Esophagus muscularis mucosa (tissue), 4 donors: ENCODE results near the gene H2AZ1. TPM values are rescaled to one million over a fixed set of nuclear protein-coding genes. Genes with fewer than 3 reads are reported as not detected.

Experiments
- DNase-seq: peaks from one replicate; pipeline ENCODE4 v3.0.0-alpha.2; 2017; ENCODE audit errors: extremely low spot score
- H3K27ac ChIP-seq, 4 donors: fragments of 200-600 bp; sonication (generic); replicated peaks in 1 of 4; 1 replicate in 3 of 4; 2 replicates in 1 of 4; pipeline ENCODE4 v1.5.1; 2016 to 2019; ENCODE audit warnings: mild to moderate bottlenecking in 1 of 4
- H3K27me3 ChIP-seq, 4 donors: fragments of 200-600 bp; sonication (generic); one replicate each; pipeline versions ENCODE4 v1.5.1 to v1.6.0; 2016 to 2019
- H3K36me3 ChIP-seq, 4 donors: fragments of 200-600 bp; sonication (generic); one replicate each; pipeline ENCODE4 v1.5.1; 2016 to 2019
- H3K4me1 ChIP-seq, 4 donors: fragments of 200-600 bp; sonication (generic); one replicate each; pipeline ENCODE4 v1.5.1; 2016 to 2019
- H3K4me3 ChIP-seq, 4 donors: fragments of 200-600 bp; sonication (generic); 1 replicate in 2 of 4; 2 replicates in 2 of 4; pipeline ENCODE4 v1.5.1; 2016 to 2019; ENCODE audit warnings: mild to moderate bottlenecking in 4 of 4, moderate library complexity in 1 of 4
- H3K9me3 ChIP-seq, 4 donors: fragments of 200-600 bp; sonication (generic); 1 replicate in 3 of 4; 2 replicates in 1 of 4; pipeline ENCODE4 v1.5.1; 2016 to 2019
- EP300 ChIP-seq: sonication (generic); formaldehyde crosslinking; IDR thresholded peaks from one replicate; pipeline ENCODE4 v1.6.1; 2017; ENCODE audit warnings: antibody characterized with exemption
- POLR2A ChIP-seq: fragments of 450-650 bp; IDR thresholded peaks from one replicate; pipeline ENCODE4 v1.6.1; 2017; ENCODE audit warnings: antibody characterized with exemption, moderate library complexity, mild to moderate bottlenecking, low read depth
- POLR2AphosphoS5 ChIP-seq, 2 donors: sonication (generic); formaldehyde crosslinking; IDR thresholded peaks; one replicate each; pipeline ENCODE4 v1.6.1; 2017; ENCODE audit warnings: antibody characterized with exemption in 2 of 2
- WGBS: methylation state at CpG from one replicate; pipeline ENCODE4 v1.1.5; 2018; 5-methylcytosine and 5-hydroxymethylcytosine counted together
- intact Hi-C: fragments of 100-400 bp; cut with DNase I; formaldehyde crosslinking; loops from one replicate; pipeline ENCODE4 v1.15.1; 2023
- total RNA-seq, 4 donors: library from RNA; depleted of rRNA; stranded (reverse); fragments of >200 nt; gene quantifications; one replicate each; pipeline versions ENCODE4 v1.1.0 to v1.2.1, GENCODE V29; 2016
- TF ChIP-seq, protein P1 (sequence below), 3 experiments: fragments of 200-600 bp in 2 of 3; fragments of 450-650 bp in 1 of 3; sonication (generic) in 2 of 3; IDR thresholded peaks; one replicate each; pipeline ENCODE4 v1.5.1; 2017 to 2019; ENCODE audit warnings: antibody characterized with exemption in 3 of 3, mild to moderate bottlenecking in 2 of 3, moderate library complexity in 1 of 3

The H2AZ1 gene
- total RNA-seq, 4 donors from 2014 or later = 173 to 247 (median 195) TPM

DNA sequence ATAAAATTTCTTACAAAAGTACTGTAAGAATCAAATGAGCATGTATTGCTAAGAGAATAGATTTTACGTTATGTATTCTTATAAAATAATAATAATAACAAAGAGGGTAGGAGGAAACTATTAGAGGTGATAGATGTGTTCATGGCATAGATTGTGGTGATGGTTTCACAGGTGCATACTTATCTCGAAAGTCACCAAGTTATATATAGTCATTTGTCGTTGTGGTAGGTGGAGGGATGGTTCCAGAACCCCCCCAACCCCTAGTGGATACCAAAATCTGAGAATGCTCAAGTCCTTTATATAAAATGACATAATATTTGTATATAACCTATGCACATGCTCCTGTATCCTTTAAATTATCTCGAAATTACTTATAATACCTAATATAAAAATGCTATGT lies 36.7 kb upstream of the H2AZ1 start:
- H3K36me3 ChIP-seq = no peaks in the 10 kb centered on the region
- no peak overlapping the region for H3K27ac ChIP-seq
- no peak for DNase-seq
- H3K4me1 ChIP-seq = no peaks in the 10 kb centered on the region
- no peak overlapping the region for H3K4me3 ChIP-seq
- TF ChIP-seq EP300 (no peak), POLR2AphosphoS5 (IDR thresholded peaks at IDR 0.05) (no peak), POLR2A (no peak)
- 87% methylated on average over 4 of the region's 4 CpGs for WGBS
- intact Hi-C loops = no loop called here
- H3K9me3 ChIP-seq = no peaks in the 10 kb centered on the region
- H3K27me3 ChIP-seq = peaks cover 0 to 3% (median 0%) of the 10 kb centered on the region in 4 donors

DNA sequence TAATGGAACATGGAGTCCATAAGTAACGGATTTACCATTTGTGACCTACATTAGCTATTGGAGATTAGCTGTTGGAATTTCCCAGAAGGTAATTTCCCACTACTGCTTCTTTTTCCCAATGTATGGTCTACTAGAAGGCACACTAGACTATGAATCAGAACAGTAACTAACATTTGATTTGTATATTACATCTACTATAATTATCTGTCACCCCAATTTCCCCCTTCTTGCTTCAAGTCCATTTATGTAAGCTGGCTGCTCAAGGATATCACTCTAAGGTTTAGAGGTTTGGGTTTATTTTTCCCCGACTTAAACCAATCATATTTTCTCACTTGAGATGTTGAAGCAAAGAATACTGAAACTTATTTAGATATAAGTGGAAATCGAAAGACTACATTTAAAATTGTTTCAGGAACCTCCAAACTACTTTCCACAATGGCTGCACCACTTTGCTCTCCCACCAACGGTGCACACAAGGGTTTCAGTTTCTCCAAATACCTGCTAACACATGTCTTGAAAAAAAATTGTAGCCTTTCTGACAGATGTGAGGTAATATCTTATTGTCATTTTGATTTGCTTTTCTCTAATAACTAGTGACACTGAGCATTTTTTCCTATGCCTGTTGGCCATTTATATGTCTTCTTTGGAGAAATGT lies 33.3 kb upstream of the H2AZ1 start:
- no peaks in the 10 kb centered on the region for H3K36me3 ChIP-seq
- H3K4me3 ChIP-seq = no peak overlapping the region
- no peaks in the 10 kb centered on the region for H3K9me3 ChIP-seq
- no peaks in the 10 kb centered on the region for H3K4me1 ChIP-seq
- no peaks in the 10 kb centered on the region for H3K27me3 ChIP-seq
- no peak overlapping the region for H3K27ac ChIP-seq
- no peak for DNase-seq
- TF ChIP-seq EP300 = no peak
- TF ChIP-seq POLR2AphosphoS5 (IDR thresholded peaks at IDR 0.05) = no peak
- TF ChIP-seq POLR2A = no peak
- TF ChIP-seq, protein P1, sequence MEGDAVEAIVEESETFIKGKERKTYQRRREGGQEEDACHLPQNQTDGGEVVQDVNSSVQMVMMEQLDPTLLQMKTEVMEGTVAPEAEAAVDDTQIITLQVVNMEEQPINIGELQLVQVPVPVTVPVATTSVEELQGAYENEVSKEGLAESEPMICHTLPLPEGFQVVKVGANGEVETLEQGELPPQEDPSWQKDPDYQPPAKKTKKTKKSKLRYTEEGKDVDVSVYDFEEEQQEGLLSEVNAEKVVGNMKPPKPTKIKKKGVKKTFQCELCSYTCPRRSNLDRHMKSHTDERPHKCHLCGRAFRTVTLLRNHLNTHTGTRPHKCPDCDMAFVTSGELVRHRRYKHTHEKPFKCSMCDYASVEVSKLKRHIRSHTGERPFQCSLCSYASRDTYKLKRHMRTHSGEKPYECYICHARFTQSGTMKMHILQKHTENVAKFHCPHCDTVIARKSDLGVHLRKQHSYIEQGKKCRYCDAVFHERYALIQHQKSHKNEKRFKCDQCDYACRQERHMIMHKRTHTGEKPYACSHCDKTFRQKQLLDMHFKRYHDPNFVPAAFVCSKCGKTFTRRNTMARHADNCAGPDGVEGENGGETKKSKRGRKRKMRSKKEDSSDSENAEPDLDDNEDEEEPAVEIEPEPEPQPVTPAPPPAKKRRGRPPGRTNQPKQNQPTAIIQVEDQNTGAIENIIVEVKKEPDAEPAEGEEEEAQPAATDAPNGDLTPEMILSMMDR (IDR thresholded peaks at IDR 0.05) = no peak
- intact Hi-C loops = no loop called here
- 85% methylated on average over 4 of the region's 4 CpGs for WGBS

DNA sequence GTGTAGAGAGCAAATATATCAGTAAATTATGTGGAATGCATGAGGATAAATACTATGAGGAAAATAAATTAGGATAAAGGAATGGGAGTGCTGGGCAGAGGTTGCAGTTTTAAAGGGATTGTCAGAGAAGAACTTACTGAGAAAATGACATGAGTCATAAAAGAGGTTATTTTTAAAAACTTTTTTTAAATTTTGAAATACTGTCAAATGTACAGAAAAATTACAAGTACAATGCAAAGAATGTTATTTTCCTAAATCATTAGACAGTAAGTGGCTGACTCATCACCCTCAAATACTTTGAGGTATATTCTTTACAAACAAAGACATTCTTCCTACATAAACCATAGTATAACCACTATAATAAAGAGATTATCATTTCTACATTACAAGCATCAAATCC lies 29.8 kb upstream of the H2AZ1 start:
- no peak for DNase-seq
- Histone ChIP-seq H3K27ac (no peak overlapping the region), H3K36me3 (no peaks in the 10 kb centered on the region), H3K27me3 (no peaks in the 10 kb centered on the region), H3K4me3 (no peak overlapping the region), H3K4me1 (no peaks in the 10 kb centered on the region), H3K9me3 (no peaks in the 10 kb centered on the region)
- TF ChIP-seq POLR2A (no peak), POLR2AphosphoS5 (IDR thresholded peaks at IDR 0.05) (no peak), EP300 (no peak)
- TF ChIP-seq, protein P1 (IDR thresholded peaks at IDR 0.05) = no peak
- intact Hi-C loops = no loop called here

DNA sequence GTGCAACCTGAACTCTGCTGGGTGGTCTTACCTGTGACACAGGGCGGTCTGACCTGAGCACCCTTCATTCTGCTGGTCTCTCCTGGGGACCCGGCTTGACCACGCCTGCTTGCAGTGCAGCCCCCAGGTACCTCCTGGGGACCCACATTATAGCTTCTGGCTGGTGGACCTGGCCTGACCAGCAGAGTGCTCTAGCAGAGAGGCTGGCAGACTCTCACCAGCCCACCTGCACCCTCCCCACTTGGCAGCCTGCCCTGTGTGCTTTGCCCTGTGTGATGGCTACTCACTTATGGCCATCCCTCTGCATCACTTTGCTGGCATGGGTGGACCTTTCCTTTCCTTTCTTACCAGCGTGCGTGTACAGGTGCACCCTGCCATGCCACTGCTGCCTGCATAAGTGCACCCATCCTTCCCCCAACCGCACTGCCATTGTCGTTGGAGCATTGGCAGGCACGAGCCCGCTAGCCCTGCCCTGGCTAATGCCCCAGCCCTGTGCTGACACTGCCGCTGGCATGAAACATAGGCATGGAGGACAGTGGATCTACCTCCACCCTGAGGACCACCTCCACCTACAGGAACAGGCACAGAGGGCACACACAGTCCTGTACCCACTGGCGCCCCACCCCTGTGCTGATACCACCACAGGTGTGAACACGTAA lies 21.5 kb upstream of the H2AZ1 start:
- TF ChIP-seq POLR2A = no peak
- no peak for TF ChIP-seq EP300
- no peak for TF ChIP-seq POLR2AphosphoS5 (IDR thresholded peaks at IDR 0.05)
- TF ChIP-seq, protein P1 (IDR thresholded peaks at IDR 0.05) = no peak
- no peaks in the 10 kb centered on the region for H3K27me3 ChIP-seq
- H3K27ac ChIP-seq = no peak overlapping the region
- intact Hi-C loops = no loop called here
- no peaks in the 10 kb centered on the region for H3K9me3 ChIP-seq
- no peak overlapping the region for H3K4me3 ChIP-seq
- H3K36me3 ChIP-seq = no peaks in the 10 kb centered on the region
- 97% methylated on average over 12 of the region's 12 CpGs for WGBS
- no peaks in the 10 kb centered on the region for H3K4me1 ChIP-seq
- no peak for DNase-seq

DNA sequence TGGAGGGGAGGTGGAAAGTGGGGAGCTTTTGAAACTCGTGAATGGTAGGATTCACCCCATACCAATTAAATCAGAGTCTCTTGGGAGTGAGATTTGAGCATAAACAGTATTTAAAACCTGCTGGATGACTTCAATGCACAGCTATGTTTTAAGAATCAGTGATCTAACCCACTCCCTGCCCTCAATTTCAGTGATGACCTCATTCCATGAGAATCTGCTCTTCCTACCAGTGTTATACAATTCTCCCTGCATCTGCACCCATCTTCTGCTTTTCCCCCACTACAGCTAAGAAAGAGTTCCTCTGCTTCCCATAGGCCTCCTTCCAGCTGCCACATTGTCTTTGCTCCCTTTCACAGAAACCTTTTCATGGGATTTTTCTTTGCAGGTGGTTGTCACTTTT lies 18.3 kb upstream of the H2AZ1 start:
- TF ChIP-seq, protein P1 (IDR thresholded peaks at IDR 0.05) = no peak
- TF ChIP-seq EP300 (no peak), POLR2AphosphoS5 (IDR thresholded peaks at IDR 0.05) (no peak), POLR2A (no peak)
- intact Hi-C loops = no loop called here
- Histone ChIP-seq H3K27me3 (peaks cover 0 to 4% (median 0%) of the 10 kb centered on the region in 4 donors), H3K36me3 (no peaks in the 10 kb centered on the region), H3K9me3 (no peaks in the 10 kb centered on the region), H3K27ac (no peak overlapping the region), H3K4me3 (no peak overlapping the region), H3K4me1 (no peaks in the 10 kb centered on the region)
- no peak for DNase-seq
- WGBS = 60% methylated on average over 1 of the region's 1 CpG
